IMR-90 (cell line): ENCODE data around the gene USP12.

Experiments used
- BHLHE40 ChIP-seq: fragments of 150-350 bp; IDR thresholded peaks from 2 replicates; pipeline ENCODE4 v1.6.1; 2016; ENCODE audit warnings: mild to moderate bottlenecking, low read depth, low read length
- MXI1 ChIP-seq: IDR thresholded peaks from 2 replicates; pipeline ENCODE4 v1.6.1; 2012; ENCODE audit warnings: low read depth, mild to moderate bottlenecking, low read length, moderate library complexity, borderline replicate concordance
- NFE2L2 ChIP-seq: fragments of 150-350 bp; IDR thresholded peaks from 2 replicates; pipeline ENCODE4 v1.6.1; 2016; ENCODE audit warnings: low read depth, mild to moderate bottlenecking, low read length
- POLR2A ChIP-seq: IDR thresholded peaks from 2 replicates; pipeline ENCODE4 v1.6.1; 2012; ENCODE audit warnings: mild to moderate bottlenecking, low read depth, low read length
- TF ChIP-seq, protein P1 (sequence below): conservative IDR thresholded peaks from 2 replicates; pipeline ENCODE4 v1.5.1; 2012; ENCODE audit warnings: mild to moderate bottlenecking, low read depth, low read length, improper control_type of control experiment
- TF ChIP-seq, protein P2 (sequence below): fragments of 150-350 bp; IDR thresholded peaks from 2 replicates; pipeline ENCODE4 v1.6.1; 2016; ENCODE audit warnings: low read depth, mild to moderate bottlenecking, low read length, moderate library complexity, borderline replicate concordance
- TF ChIP-seq, protein P3 (sequence below): fragments of 150-350 bp; IDR thresholded peaks from 2 replicates; pipeline ENCODE4 v1.6.1; 2017; ENCODE audit warnings: mild to moderate bottlenecking, antibody characterized with exemption, low read length, low read depth

DNA sequence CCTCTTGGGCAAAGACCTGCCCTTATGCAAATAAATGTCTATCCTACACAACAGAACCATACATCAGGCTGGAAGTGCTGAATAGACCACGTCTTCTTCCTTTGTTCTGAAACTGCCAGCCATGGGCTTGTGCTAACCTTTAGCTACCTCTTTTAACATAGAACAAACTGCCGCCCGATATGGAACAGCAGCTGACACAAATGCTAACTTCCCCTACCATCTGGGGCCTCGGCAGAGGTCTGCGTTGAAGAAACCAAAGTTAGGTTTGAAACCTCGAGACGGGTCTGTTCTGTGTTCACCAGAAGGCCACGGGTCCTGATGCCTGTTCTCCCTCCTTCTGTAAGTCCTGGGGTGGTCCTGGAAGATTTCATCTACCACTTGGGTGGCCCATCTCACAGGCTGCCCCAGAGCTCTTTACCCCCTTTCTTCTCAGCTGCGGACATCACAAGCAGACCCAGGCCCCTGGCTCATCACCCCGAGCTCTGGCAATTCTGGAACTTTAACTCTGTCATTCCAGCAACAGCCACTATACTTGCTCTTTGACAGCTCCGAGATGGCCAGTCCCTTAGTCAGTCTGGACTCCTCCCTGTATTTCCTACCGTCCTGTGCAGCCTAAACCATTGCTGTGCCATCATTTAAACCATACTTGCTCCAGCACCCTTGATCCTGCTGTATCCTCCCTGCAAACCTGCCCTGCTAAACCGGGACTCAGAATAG, 146.7 kb downstream of the USP12 start:
- TF ChIP-seq, protein P1, sequence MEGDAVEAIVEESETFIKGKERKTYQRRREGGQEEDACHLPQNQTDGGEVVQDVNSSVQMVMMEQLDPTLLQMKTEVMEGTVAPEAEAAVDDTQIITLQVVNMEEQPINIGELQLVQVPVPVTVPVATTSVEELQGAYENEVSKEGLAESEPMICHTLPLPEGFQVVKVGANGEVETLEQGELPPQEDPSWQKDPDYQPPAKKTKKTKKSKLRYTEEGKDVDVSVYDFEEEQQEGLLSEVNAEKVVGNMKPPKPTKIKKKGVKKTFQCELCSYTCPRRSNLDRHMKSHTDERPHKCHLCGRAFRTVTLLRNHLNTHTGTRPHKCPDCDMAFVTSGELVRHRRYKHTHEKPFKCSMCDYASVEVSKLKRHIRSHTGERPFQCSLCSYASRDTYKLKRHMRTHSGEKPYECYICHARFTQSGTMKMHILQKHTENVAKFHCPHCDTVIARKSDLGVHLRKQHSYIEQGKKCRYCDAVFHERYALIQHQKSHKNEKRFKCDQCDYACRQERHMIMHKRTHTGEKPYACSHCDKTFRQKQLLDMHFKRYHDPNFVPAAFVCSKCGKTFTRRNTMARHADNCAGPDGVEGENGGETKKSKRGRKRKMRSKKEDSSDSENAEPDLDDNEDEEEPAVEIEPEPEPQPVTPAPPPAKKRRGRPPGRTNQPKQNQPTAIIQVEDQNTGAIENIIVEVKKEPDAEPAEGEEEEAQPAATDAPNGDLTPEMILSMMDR, result no peak
- TF ChIP-seq NFE2L2 (no peak), POLR2A (no peak), BHLHE40 (no peak), MXI1 (no peak)
- TF ChIP-seq, protein P2, sequence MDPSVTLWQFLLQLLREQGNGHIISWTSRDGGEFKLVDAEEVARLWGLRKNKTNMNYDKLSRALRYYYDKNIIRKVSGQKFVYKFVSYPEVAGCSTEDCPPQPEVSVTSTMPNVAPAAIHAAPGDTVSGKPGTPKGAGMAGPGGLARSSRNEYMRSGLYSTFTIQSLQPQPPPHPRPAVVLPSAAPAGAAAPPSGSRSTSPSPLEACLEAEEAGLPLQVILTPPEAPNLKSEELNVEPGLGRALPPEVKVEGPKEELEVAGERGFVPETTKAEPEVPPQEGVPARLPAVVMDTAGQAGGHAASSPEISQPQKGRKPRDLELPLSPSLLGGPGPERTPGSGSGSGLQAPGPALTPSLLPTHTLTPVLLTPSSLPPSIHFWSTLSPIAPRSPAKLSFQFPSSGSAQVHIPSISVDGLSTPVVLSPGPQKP, result no peak
- TF ChIP-seq, protein P3, sequence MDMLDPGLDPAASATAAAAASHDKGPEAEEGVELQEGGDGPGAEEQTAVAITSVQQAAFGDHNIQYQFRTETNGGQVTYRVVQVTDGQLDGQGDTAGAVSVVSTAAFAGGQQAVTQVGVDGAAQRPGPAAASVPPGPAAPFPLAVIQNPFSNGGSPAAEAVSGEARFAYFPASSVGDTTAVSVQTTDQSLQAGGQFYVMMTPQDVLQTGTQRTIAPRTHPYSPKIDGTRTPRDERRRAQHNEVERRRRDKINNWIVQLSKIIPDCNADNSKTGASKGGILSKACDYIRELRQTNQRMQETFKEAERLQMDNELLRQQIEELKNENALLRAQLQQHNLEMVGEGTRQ, result no peak
